ENCODE data around the gene KCNS1. TPM values are rescaled to one million over a fixed set of nuclear protein-coding genes. Genes with fewer than 3 reads are reported as not detected.

Gene KCNS1
- polyA plus RNA-seq, 1 donor (not counting 4 experiments of a cell fraction or from before 2014, with no cell fraction given) = 1.5 TPM

GRCh38 chr20:45061244-45061643 is 39.7 kb downstream of the KCNS1 start:
- H3K27ac ChIP-seq (ENCODE audit: control insufficient read depth, insufficient read depth, low read length) = peak overlapping the region; percentile 90
- H3K79me2 ChIP-seq (ENCODE audit: control insufficient read depth, insufficient read depth, low read length) = peaks cover 12% of the 10 kb centered on the region
- H3K4me3 ChIP-seq (ENCODE audit: control insufficient read depth in 2 of 3, extremely low read depth in 1 of 3, insufficient read depth in 2 of 3, low read depth in 1 of 3, low read length in 3 of 3) = no peak overlapping the region
- H3K9ac ChIP-seq (ENCODE audit: control insufficient read depth, extremely low read depth, insufficient read depth, low read length) = peak overlapping the region; percentile 57
- peak overlapping the region; percentile 73 for H3K4me2 ChIP-seq (ENCODE audit: control insufficient read depth, extremely low read depth, insufficient read depth, low read depth, low read length)
- H3K9me3 ChIP-seq (ENCODE audit: control insufficient read depth, low read depth, low read length) = no peaks in the 10 kb centered on the region
- no peaks in the 10 kb centered on the region for H4K20me1 ChIP-seq (ENCODE audit: control insufficient read depth, extremely low read depth, insufficient read depth, low read length)
- H2AFZ ChIP-seq (ENCODE audit: control insufficient read depth, low read length) = no peak overlapping the region
- DNase-seq (ENCODE audit: low read depth, low spot score) = peak; percentile 85
- TF ChIP-seq CTCF (optimal IDR thresholded peaks at IDR 0.05 in 1 of 3, IDR thresholded peaks at IDR 0.05 in 1 of 3, conservative IDR thresholded peaks at IDR 0.05 in 1 of 3; ENCODE audit: extremely low read depth in 1 of 3, insufficient read depth in 2 of 3, low read length in 3 of 3) = no peak
- H3K4me1 ChIP-seq (ENCODE audit: control insufficient read depth, extremely low read depth, insufficient read depth, low read length) = peaks cover 38% of the 10 kb centered on the region
- H3K27me3 ChIP-seq (ENCODE audit: control insufficient read depth, extremely low read depth, insufficient read depth, low read length) = no peaks in the 10 kb centered on the region
- peaks cover 1 to 7% of the 10 kb centered on the region in 2 experiments for H3K36me3 ChIP-seq (ENCODE audit: control insufficient read depth in 2 of 2, extremely low read depth in 1 of 2, insufficient read depth in 2 of 2, low read length in 2 of 2)
- dilution Hi-C loops (cut with MboI; ENCODE audit: extremely low pct_ligation_motif_present, low sequenced_read_pairs) = no loop called here
- FAIRE-seq = peak; percentile 80
- no peaks in the 10 kb centered on the region for H3K9me1 ChIP-seq (ENCODE audit: control insufficient read depth, extremely low read depth, insufficient read depth, low read length)

DNA sequence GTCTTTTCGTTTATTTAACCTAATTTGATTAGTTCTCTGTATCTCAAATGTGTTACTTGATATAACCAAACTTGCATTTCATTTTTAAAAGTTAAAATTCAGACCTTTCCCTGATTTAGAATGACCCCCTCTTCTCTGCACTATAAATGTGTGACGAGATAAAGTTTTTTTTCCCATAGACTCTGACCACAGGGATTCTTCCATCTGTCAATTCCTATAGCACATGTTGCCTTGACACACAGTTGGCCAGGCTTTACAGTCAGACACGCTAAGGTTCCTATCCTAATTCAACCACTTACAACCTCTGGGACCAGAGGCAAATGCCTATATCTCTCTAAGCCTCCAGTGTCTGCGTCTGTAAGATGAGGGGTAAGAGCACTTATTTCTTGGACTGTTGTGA is 40.6 kb downstream of the KCNS1 start:
- Histone ChIP-seq H3K27me3 (ENCODE audit: control insufficient read depth, extremely low read depth, insufficient read depth, low read length) (no peaks in the 10 kb centered on the region), H3K9ac (ENCODE audit: control insufficient read depth, extremely low read depth, insufficient read depth, low read length) (no peak overlapping the region), H3K79me2 (ENCODE audit: control insufficient read depth, insufficient read depth, low read length) (peaks cover 11% of the 10 kb centered on the region), H3K4me2 (ENCODE audit: control insufficient read depth, extremely low read depth, insufficient read depth, low read depth, low read length) (no peak overlapping the region), H3K4me1 (ENCODE audit: control insufficient read depth, extremely low read depth, insufficient read depth, low read length) (peaks cover 38% of the 10 kb centered on the region), H3K4me3 (ENCODE audit: control insufficient read depth in 2 of 3, extremely low read depth in 1 of 3, insufficient read depth in 2 of 3, low read depth in 1 of 3, low read length in 3 of 3) (no peak overlapping the region), H3K36me3 (ENCODE audit: control insufficient read depth in 2 of 2, extremely low read depth in 1 of 2, insufficient read depth in 2 of 2, low read length in 2 of 2) (peaks cover 1 to 7% of the 10 kb centered on the region in 2 experiments), H3K9me3 (ENCODE audit: control insufficient read depth, low read depth, low read length) (no peaks in the 10 kb centered on the region), H3K27ac (ENCODE audit: control insufficient read depth, insufficient read depth, low read length) (peak overlapping the region; percentile 85), H2AFZ (ENCODE audit: control insufficient read depth, low read length) (no peak overlapping the region), H3K9me1 (ENCODE audit: control insufficient read depth, extremely low read depth, insufficient read depth, low read length) (no peaks in the 10 kb centered on the region), H4K20me1 (ENCODE audit: control insufficient read depth, extremely low read depth, insufficient read depth, low read length) (no peaks in the 10 kb centered on the region)
- no peak for TF ChIP-seq EZH2 (IDR thresholded peaks at IDR 0.05; ENCODE audit: low read length)
- TF ChIP-seq CTCF (optimal IDR thresholded peaks at IDR 0.05 in 1 of 3, IDR thresholded peaks at IDR 0.05 in 1 of 3, conservative IDR thresholded peaks at IDR 0.05 in 1 of 3; ENCODE audit: extremely low read depth in 1 of 3, insufficient read depth in 2 of 3, low read length in 3 of 3) = no peak
- dilution Hi-C loops (cut with MboI; ENCODE audit: extremely low pct_ligation_motif_present, low sequenced_read_pairs) = no loop called here
- DNase-seq (ENCODE audit: low read depth, low spot score) (no peak), FAIRE-seq (no peak)
